ENCODE data around the gene NDEL1. TPM values are rescaled to one million over a fixed set of nuclear protein-coding genes. Genes with fewer than 3 reads are reported as not detected.

The NDEL1 gene
- total and polyA plus RNA-seq, 5 donors: 27.3 to 45.2 (median 31.5) TPM

DNA sequence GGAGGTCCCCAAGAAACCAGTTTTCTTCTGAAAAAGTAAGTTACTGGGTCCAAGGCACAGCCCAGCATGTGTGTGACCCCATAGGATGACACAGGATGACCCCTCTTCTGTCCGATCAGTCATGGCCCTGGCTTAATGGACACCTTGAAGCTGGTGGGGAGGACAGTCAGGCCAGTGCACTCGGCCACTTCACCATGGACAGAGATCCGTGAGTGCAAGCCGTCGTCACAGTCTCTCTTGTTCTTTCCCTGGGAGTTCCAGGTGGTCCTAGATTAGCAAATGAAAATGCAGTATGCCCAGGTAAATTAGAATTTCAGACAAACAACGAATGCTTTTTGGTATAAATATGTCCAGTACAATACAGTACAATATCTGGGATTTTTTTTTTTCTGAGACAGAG is 36.7 kb upstream of the NDEL1 start:
- intact Hi-C loops (cut with DNase I): no loop called here
- Histone ChIP-seq H3K4me1 (ENCODE audit: control insufficient read depth, insufficient read depth, low read length) (no peaks in the 10 kb centered on the region), H3K9me3 (ENCODE audit: control insufficient read depth, low read length) (no peaks in the 10 kb centered on the region), H3K4me3 (ENCODE audit: low read length) (no peak overlapping the region), H3K27ac (ENCODE audit: low read length) (no peak overlapping the region), H3K27me3 (ENCODE audit: control insufficient read depth, insufficient read depth) (no peaks in the 10 kb centered on the region)
- ATAC-seq (no peak), DNase-seq (no peak)
- 52% methylated on average over 6 of the region's 6 CpGs for WGBS

DNA sequence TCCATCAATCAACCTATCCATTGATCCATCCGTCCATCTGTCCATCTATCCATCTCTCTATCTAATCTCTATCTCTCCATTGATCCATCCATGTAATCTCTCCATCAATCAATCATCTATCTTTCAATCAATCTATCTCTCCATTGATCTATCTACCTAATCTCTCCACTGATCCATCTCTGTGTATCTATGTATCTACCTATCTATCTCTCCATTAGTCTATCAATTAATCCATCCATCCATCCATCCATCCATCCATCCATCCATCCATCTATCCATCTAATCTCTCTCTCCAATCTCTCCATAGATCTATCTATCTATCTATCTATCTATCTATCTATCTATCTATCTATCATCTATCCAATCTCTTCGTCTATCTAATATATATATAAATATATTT is 34.6 kb upstream of the NDEL1 start:
- H3K27ac ChIP-seq (ENCODE audit: low read length): no peak overlapping the region
- H3K9me3 ChIP-seq (ENCODE audit: control insufficient read depth, low read length): no peaks in the 10 kb centered on the region
- intact Hi-C loops (cut with DNase I): loop anchor here in 1 of 4 donors (10.0 kb wide), 2 partner anchors 344 to 384 kb away; partner anchors contain the start of gene CCDC42
- 88% methylated on average over 2 of the region's 2 CpGs for WGBS
- no peaks in the 10 kb centered on the region for H3K27me3 ChIP-seq (ENCODE audit: control insufficient read depth, insufficient read depth)
- ATAC-seq (no peak), DNase-seq (no peak)
- no peaks in the 10 kb centered on the region for H3K4me1 ChIP-seq (ENCODE audit: control insufficient read depth, insufficient read depth, low read length)
- no peak overlapping the region for H3K4me3 ChIP-seq (ENCODE audit: low read length)

DNA sequence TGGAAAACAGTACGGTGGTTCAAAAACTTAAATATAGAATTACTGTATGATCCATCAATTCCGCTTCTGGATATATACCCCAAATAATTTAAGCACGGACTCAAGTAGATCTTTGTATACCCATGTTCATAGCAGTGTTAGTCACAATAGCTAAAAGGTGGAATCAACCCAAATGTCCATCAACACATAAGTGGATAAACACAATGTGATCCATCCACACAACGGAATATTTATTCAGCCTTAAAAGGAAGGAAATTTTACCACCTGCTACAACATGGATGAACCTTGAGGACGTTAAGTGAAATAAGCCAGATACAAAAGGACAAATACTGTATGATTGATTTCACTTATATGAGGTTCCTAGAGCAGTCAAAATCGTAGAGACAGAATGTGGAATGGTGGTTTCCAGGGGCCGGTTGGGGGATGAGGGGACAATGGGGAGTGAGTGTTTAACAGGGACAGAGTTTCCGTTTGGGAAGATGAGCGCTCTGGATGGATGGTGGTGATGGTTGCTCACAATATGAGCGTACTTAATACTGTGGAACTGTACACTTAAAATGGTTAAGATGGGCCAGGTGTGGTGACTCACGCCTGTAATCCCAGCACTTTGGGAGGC is 32.7 kb upstream of the NDEL1 start:
- intact Hi-C loops (cut with DNase I): loop anchor here in 1 of 4 donors (10.0 kb wide), 2 partner anchors 342 to 382 kb away; partner anchors contain the start of gene CCDC42
- Histone ChIP-seq H3K4me3 (ENCODE audit: low read length) (no peak overlapping the region), H3K27ac (ENCODE audit: low read length) (no peak overlapping the region), H3K27me3 (ENCODE audit: control insufficient read depth, insufficient read depth) (no peaks in the 10 kb centered on the region), H3K9me3 (ENCODE audit: control insufficient read depth, low read length) (no peaks in the 10 kb centered on the region), H3K4me1 (ENCODE audit: control insufficient read depth, insufficient read depth, low read length) (no peaks in the 10 kb centered on the region)
- DNase-seq (no peak), ATAC-seq (no peak)
- 77% methylated on average over 11 of the region's 11 CpGs for WGBS

DNA sequence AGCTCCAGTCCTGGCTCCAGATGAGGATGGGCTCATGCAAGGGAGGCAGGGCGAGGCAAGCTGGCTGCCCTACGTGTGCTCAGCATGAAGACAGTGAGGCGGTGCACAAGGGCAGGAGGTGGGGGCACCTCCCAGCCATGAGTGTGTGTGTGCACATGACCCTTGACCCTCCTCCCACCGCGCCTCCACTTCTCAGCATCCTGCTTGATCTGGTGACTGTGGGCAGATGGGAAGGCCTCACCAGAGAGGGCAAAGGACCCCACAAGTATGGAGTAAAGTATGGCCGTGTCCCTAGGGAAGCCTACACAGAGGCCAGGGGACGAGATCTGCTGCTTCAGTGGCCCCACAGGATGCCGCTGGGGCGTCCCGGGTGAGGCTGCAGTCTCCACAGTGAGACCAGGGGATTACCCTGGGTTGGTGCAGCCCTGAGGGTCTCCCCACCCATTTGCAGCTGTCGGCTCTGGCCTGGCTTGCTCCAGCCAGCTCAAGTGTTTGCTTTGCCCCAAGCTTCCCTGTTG is 30.1 kb upstream of the NDEL1 start:
- Histone ChIP-seq H3K27ac (ENCODE audit: low read length) (no peak overlapping the region), H3K4me3 (ENCODE audit: low read length) (no peak overlapping the region), H3K27me3 (ENCODE audit: control insufficient read depth, insufficient read depth) (no peaks in the 10 kb centered on the region), H3K4me1 (ENCODE audit: control insufficient read depth, insufficient read depth, low read length) (no peaks in the 10 kb centered on the region), H3K9me3 (ENCODE audit: control insufficient read depth, low read length) (no peaks in the 10 kb centered on the region)
- no peak for ATAC-seq
- no peak for DNase-seq
- intact Hi-C loops (cut with DNase I): loop anchor here in 1 of 4 donors (10.0 kb wide), 2 partner anchors 339 to 379 kb away; partner anchors contain the start of gene CCDC42
- 90% methylated on average over 11 of the region's 11 CpGs for WGBS

DNA sequence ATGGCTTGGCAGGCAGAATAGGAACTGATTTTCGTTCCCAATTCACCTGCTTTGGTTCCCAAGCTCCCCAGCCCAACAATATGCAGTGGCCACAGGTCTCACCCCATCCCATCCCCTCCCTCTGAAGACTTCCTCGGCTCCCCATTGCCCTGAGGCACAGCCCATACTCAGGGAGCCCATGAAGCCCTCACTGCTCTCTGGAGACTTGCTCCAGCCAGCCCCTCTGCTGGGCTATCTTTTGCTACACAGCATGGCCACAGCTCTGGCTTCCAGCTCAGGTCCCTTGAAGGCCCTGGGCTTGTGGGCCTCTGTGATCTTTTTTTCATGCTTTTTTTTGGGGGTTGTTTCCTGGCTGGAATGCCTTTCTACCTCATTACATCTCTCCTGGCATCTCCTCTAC is 29.5 kb upstream of the NDEL1 start:
- Histone ChIP-seq H3K4me1 (ENCODE audit: control insufficient read depth, insufficient read depth, low read length) (no peaks in the 10 kb centered on the region), H3K27me3 (ENCODE audit: control insufficient read depth, insufficient read depth) (no peaks in the 10 kb centered on the region), H3K4me3 (ENCODE audit: low read length) (no peak overlapping the region), H3K27ac (ENCODE audit: low read length) (no peak overlapping the region), H3K9me3 (ENCODE audit: control insufficient read depth, low read length) (no peaks in the 10 kb centered on the region)
- ATAC-seq (no peak), DNase-seq (no peak)
- intact Hi-C loops (cut with DNase I): loop anchor here in 1 of 4 donors (10.0 kb wide), 2 partner anchors 339 to 379 kb away; partner anchors contain the start of gene CCDC42
- 67% methylated on average over 2 of the region's 2 CpGs for WGBS

DNA sequence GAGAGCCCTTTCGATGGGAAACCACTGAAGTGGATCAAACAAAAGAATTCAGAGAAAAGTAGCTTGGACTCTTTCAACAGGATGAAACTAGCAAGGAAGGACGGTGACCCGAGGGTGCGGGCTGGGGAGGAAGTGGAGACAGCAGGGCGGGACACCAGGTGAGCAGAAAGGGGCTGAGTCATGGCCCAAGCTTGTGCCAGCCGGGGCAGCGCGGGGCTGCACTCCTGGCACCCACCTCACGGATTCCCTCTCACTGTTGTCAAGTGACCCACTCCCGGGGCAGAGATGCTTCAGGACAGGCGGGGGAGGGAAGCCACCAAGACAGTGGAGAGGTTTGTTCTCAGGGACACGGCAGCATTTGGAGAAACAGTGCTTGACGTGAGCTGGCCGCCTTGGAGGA is 27.3 kb upstream of the NDEL1 start:
- Histone ChIP-seq H3K4me3 (ENCODE audit: low read length) (no peak overlapping the region), H3K27me3 (ENCODE audit: control insufficient read depth, insufficient read depth) (no peaks in the 10 kb centered on the region), H3K4me1 (ENCODE audit: control insufficient read depth, insufficient read depth, low read length) (no peaks in the 10 kb centered on the region), H3K27ac (ENCODE audit: low read length) (no peak overlapping the region), H3K9me3 (ENCODE audit: control insufficient read depth, low read length) (no peaks in the 10 kb centered on the region)
- DNase-seq (no peak), ATAC-seq (no peak)
- intact Hi-C loops (cut with DNase I): loop anchor here in 1 of 4 donors (10.0 kb wide), 2 partner anchors 336 to 376 kb away; partner anchors contain the start of gene CCDC42
- WGBS: 65% methylated on average over 14 of the region's 14 CpGs

DNA sequence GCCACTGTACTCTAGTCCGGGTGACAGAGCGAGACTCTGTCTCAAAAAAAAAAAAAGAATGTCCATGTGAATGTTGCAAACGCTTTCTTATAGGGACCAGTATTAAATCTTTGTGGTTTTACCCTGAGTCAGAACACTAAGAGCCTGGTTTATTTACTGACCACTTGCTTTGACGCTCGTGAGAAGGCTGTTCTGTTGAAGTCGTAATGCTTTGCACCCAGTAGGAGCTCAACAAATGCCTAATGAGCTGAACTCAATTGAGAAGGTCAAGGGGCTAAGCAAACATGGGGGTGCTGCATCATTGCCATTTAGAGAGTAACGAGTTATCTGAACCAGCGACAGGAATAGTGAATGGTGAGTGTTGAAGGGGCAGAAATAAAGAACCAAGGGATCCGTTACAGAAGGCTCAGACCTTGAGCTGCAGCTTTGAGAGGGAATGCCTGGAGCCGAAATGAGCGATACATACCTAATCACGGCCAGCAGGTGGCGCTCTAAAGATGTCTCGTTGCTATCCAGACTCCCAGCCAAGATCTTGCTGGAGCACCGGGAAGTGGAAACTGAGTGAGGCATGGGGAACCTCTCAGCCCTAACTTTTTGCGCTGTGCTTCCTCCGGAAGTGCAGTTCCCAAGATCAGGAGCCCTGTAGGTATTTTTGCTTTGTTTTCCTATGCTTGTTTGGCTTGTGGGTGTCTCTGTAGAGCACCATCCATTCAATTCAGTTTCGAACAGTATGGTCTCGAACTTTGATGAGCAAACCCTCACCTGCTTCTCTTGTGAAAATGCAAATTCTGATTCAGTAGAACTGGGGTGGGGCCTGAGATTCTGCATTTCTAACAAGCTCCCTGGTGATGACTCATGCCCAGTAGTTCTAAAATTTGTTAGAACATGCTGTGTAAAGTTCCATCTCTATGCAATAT is 25.5 kb upstream of the NDEL1 start:
- 25% methylated on average over 19 of the region's 19 CpGs for WGBS
- DNase-seq (peak; percentile 89 to 94 (median 93)), ATAC-seq (peak; percentile 92 to 95)
- no peak overlapping the region for H3K4me3 ChIP-seq (ENCODE audit: low read length)
- no peaks in the 10 kb centered on the region for H3K4me1 ChIP-seq (ENCODE audit: control insufficient read depth, insufficient read depth, low read length)
- no peak overlapping the region for H3K27ac ChIP-seq (ENCODE audit: low read length)
- no peaks in the 10 kb centered on the region for H3K27me3 ChIP-seq (ENCODE audit: control insufficient read depth, insufficient read depth)
- intact Hi-C loops (cut with DNase I): loop anchor here (2.0 to 10.0 kb wide), 6 partner anchors 335 to 377 kb away; partner anchors contain the start of genes CCDC42 (in 1 of the 4) and SPDYE4 (in 1 of the 4)
- H3K9me3 ChIP-seq (ENCODE audit: control insufficient read depth, low read length): no peaks in the 10 kb centered on the region

DNA sequence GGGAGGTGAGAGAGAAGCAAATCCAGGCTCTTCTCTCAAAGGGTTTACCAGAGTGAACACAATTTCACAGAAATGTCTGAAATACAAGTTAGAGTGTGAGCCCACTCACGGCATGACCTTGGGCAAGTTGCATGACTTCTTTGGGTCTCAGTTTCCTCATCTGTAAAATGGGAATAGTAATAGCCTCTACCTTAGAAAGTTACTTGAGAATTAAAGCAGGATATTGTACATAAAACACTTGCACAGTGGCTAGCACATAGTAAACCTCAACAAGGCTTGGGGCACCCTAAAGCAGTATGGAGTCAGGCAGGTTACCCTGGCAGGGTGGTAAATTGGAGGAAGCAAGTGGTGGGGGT is 24.8 kb upstream of the NDEL1 start:
- WGBS: 78% methylated on average over 1 of the region's 1 CpG
- intact Hi-C loops (cut with DNase I): loop anchor here in 3 of 4 donors (2.0 to 10.0 kb wide), 5 partner anchors 336 to 376 kb away; partner anchors contain the start of gene SPDYE4 (in 1 of the 3)
- H3K9me3 ChIP-seq (ENCODE audit: control insufficient read depth, low read length): no peaks in the 10 kb centered on the region
- no peaks in the 10 kb centered on the region for H3K27me3 ChIP-seq (ENCODE audit: control insufficient read depth, insufficient read depth)
- DNase-seq (no peak), ATAC-seq (no peak)
- no peaks in the 10 kb centered on the region for H3K4me1 ChIP-seq (ENCODE audit: control insufficient read depth, insufficient read depth, low read length)
- H3K4me3 ChIP-seq (ENCODE audit: low read length): no peak overlapping the region
- H3K27ac ChIP-seq (ENCODE audit: low read length): no peak overlapping the region

DNA sequence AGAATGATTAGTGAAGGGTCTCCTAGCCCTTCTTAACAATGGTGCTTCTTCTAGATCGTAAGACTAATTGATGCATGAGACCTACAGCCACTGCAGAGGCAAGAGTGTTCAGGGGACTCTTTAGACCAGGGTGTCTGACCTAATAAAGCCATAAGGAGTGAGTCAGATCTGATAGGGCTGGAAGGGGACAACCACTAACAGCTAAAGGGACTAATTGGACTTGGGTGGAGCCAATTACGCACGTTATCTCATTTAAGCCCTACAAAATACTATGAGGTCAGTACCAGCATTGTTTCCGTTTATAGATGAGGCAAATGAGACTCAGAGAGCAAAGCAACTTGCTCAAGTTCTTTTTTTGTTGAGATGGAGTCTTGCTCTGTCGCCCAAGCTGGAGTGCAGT is 23.6 kb upstream of the NDEL1 start:
- Histone ChIP-seq H3K4me3 (ENCODE audit: low read length) (no peak overlapping the region), H3K27me3 (ENCODE audit: control insufficient read depth, insufficient read depth) (no peaks in the 10 kb centered on the region), H3K4me1 (ENCODE audit: control insufficient read depth, insufficient read depth, low read length) (no peaks in the 10 kb centered on the region), H3K9me3 (ENCODE audit: control insufficient read depth, low read length) (no peaks in the 10 kb centered on the region), H3K27ac (ENCODE audit: low read length) (no peak overlapping the region)
- intact Hi-C loops (cut with DNase I): loop anchor here in 3 of 4 donors (5.0 to 10.0 kb wide), 4 partner anchors 335 to 375 kb away; partner anchors contain the start of gene SPDYE4 (in 1 of the 3)
- ATAC-seq (peak; percentile 13 to 34), DNase-seq (no peak)
- WGBS: 71% methylated on average over 5 of the region's 5 CpGs

DNA sequence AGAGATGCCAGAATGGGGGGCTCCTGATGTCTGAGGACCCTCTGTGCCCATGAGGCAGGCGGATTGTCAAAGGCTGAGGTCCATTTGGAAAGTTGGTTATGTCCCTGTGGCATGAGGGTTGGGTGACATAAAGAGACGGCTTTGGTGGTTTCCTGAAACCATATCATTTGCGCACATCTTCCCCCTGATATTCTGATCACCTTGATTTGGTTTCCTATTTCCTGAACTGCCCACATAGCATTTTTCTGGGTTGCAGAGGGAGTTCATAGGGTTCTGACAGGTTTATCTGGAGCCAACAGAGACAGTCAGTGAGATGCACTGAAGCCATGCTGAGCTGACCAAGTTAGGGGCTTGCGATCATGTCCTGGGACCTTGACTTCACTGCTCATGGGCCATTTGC is 22.4 kb upstream of the NDEL1 start:
- Histone ChIP-seq H3K4me3 (ENCODE audit: low read length) (no peak overlapping the region), H3K4me1 (ENCODE audit: control insufficient read depth, insufficient read depth, low read length) (no peaks in the 10 kb centered on the region), H3K27me3 (ENCODE audit: control insufficient read depth, insufficient read depth) (no peaks in the 10 kb centered on the region), H3K27ac (ENCODE audit: low read length) (no peak overlapping the region), H3K9me3 (ENCODE audit: control insufficient read depth, low read length) (no peaks in the 10 kb centered on the region)
- intact Hi-C loops (cut with DNase I): loop anchor here in 3 of 4 donors (5.0 to 10.0 kb wide), 4 partner anchors 334 to 374 kb away; partner anchors contain the start of gene SPDYE4 (in 1 of the 3)
- 79% methylated on average over 4 of the region's 4 CpGs for WGBS
- DNase-seq (no peak), ATAC-seq (no peak)
